Mucosa of descending colon (tissue), 3 donors: ENCODE results near the gene PLXNA2. TPM values are rescaled to one million over a fixed set of nuclear protein-coding genes. Genes with fewer than 3 reads are reported as not detected.

Experiments
- ATAC-seq: fragments of 200-7000 bp; cut with Tn5 transposase; one replicate; pipeline ENCODE4 v1.9.1; 2020; ENCODE audit warnings: mild to moderate bottlenecking, moderate library complexity
- DNase-seq, 3 donors: peaks; one replicate each; pipeline ENCODE4 v3.0.0-alpha.2; 2020
- H3K36me3 ChIP-seq: fragments of 200-600 bp; one replicate; pipeline ENCODE4 v1.8.0; 2021; ENCODE audit warnings: low read depth, mild to moderate bottlenecking
- H3K4me1 ChIP-seq: fragments of 200-600 bp; one replicate; pipeline ENCODE4 v1.8.0; 2021; ENCODE audit warnings: low read depth, mild to moderate bottlenecking
- H3K4me3 ChIP-seq: fragments of 200-600 bp; one replicate; pipeline ENCODE4 v1.8.0; 2021; ENCODE audit warnings: mild to moderate bottlenecking
- H3K9me3 ChIP-seq: fragments of 200-600 bp; one replicate; pipeline ENCODE4 v1.8.0; 2021; ENCODE audit warnings: mild to moderate bottlenecking
- intact Hi-C, 2 donors: fragments of 100-400 bp; cut with DNase I in 1 of 2; cut with micrococcal nuclease in 1 of 2; formaldehyde crosslinking; loops; one replicate each; pipeline versions ENCODE4 v1.11.0 to v1.11.1; 2022; cut with DNase I, micrococcal nuclease
- total RNA-seq, 3 donors: library from RNA; stranded (reverse); fragmentation: NEBNext Ultra II Directional in 2 of 3; extraction: Animal tissue kit (Norgen Biotek cat#: 25700) in 2 of 3; gene quantifications; one replicate each; pipeline versions ENCODE4 v1.2.1 to v1.2.4, GENCODE V29; 2021 to 2023
- TF ChIP-seq, protein P1 (sequence below): fragments of 200-600 bp; IDR thresholded peaks from one replicate; pipeline ENCODE4 v1.8.0; 2022; ENCODE audit warnings: antibody characterized with exemption, mild to moderate bottlenecking
- donor health status: DM: no; HTN: no; CAD: no; lungs with moderate emphysema.
- donor health status: DM: no; HTN: no; CAD: no.
- donor health status: DM: no; HTN: yes; CAD: no.

The PLXNA2 gene
- total RNA-seq, 3 donors from 2014 or later, result 65.5 to 127 (median 70.6) TPM

- no peaks in the 10 kb centered on the region for H3K9me3 ChIP-seq
- DNase-seq (no peak), ATAC-seq (no peak)
- H3K4me1 ChIP-seq, result no peaks in the 10 kb centered on the region
- peaks cover 5% of the 10 kb centered on the region for H3K36me3 ChIP-seq
- H3K4me3 ChIP-seq, result no peak overlapping the region
- intact Hi-C loops, result no loop called here
- TF ChIP-seq, protein P1, sequence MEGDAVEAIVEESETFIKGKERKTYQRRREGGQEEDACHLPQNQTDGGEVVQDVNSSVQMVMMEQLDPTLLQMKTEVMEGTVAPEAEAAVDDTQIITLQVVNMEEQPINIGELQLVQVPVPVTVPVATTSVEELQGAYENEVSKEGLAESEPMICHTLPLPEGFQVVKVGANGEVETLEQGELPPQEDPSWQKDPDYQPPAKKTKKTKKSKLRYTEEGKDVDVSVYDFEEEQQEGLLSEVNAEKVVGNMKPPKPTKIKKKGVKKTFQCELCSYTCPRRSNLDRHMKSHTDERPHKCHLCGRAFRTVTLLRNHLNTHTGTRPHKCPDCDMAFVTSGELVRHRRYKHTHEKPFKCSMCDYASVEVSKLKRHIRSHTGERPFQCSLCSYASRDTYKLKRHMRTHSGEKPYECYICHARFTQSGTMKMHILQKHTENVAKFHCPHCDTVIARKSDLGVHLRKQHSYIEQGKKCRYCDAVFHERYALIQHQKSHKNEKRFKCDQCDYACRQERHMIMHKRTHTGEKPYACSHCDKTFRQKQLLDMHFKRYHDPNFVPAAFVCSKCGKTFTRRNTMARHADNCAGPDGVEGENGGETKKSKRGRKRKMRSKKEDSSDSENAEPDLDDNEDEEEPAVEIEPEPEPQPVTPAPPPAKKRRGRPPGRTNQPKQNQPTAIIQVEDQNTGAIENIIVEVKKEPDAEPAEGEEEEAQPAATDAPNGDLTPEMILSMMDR, result no peak
Measured at GRCh38 chr1:208071435-208072031, 172.7 kb downstream of the PLXNA2 start.

DNA sequence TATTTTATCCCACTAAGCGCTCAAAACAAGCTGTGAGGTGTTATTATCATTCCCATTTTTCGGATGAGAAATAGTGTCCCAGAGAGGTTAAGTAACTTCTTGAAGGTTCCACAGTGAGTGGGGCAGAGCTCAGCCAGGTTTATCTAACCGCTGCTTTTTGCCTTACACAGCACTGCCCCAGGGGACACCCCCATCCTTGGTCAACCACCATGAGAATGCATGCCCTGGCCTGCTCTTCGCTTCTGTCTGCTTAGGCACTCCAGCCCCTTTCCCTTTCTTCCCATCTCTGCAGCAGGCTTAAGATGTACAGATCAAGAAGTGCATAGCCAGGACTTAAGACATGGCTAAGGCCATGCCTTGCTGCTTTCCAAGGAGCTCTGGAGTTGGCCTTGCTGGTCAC lies 174.3 kb downstream of the PLXNA2 start:
- ATAC-seq (no peak), DNase-seq (no peak)
- H3K4me1 ChIP-seq, result no peaks in the 10 kb centered on the region
- intact Hi-C loops, result no loop called here
- no peak overlapping the region for H3K4me3 ChIP-seq
- peaks cover 5% of the 10 kb centered on the region for H3K36me3 ChIP-seq
- TF ChIP-seq, protein P1, result no peak
- H3K9me3 ChIP-seq, result no peaks in the 10 kb centered on the region

DNA sequence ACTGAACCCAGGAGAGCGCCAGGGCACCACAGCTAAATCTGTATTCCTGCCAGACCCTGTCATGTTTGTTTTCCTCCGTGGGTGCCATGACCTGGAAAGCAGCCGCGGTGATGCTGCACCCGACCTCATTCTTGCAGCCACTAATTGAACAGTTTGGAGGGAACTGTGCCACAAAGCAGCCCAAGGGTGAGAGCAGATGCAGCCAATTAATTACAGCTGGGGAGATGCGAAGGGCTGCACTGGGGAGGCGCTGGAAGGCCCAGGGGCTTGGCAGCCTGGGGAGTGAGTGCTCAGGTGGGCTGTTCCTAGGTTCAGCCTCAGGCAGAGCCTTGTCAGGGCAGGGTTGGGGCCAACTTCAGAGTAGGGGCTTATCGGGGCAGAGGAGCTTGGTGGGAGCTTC lies 174.9 kb downstream of the PLXNA2 start:
- H3K36me3 ChIP-seq, result peaks cover 5% of the 10 kb centered on the region
- TF ChIP-seq, protein P1, result no peak
- DNase-seq, result no peak
- no peaks in the 10 kb centered on the region for H3K4me1 ChIP-seq
- intact Hi-C loops, result no loop called here
- ATAC-seq, result no peak
- H3K4me3 ChIP-seq, result no peak overlapping the region
- no peaks in the 10 kb centered on the region for H3K9me3 ChIP-seq

GRCh38 chr1:208068908-208069307 lies 175.3 kb downstream of the PLXNA2 start:
- Histone ChIP-seq H3K9me3 (no peaks in the 10 kb centered on the region), H3K4me1 (no peaks in the 10 kb centered on the region), H3K36me3 (peaks cover 5% of the 10 kb centered on the region), H3K4me3 (no peak overlapping the region)
- DNase-seq (no peak), ATAC-seq (peak; percentile 59)
- intact Hi-C loops, result no loop called here
- TF ChIP-seq, protein P1, result no peak

DNA sequence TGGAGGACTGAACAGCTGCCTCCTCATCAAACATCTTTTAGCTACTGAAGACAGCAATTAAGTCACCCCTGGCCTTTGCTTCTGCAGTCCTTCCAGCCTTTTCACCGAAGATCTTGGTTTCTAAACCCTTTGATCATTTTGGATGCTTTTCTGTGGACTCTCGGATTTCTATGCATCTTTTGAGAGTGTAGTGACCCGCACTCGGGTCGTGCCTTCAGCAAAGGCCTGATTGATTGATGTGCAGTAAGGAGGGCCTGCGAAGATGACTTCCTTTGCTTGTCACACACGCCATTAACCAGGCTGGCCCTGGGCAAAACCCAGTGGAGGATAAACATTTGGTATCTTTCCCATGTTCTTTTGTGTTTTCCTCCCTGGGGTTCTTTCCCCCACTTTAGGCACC lies 175.8 kb downstream of the PLXNA2 start:
- Histone ChIP-seq H3K4me1 (no peaks in the 10 kb centered on the region), H3K36me3 (peaks cover 5% of the 10 kb centered on the region), H3K9me3 (no peaks in the 10 kb centered on the region), H3K4me3 (no peak overlapping the region)
- DNase-seq, result no peak
- intact Hi-C loops, result no loop called here
- TF ChIP-seq, protein P1, result no peak
- no peak for ATAC-seq

GRCh38 chr1:208066583-208066982 lies 177.6 kb downstream of the PLXNA2 start:
- Histone ChIP-seq H3K4me1 (no peaks in the 10 kb centered on the region), H3K4me3 (no peak overlapping the region), H3K9me3 (no peaks in the 10 kb centered on the region), H3K36me3 (no peaks in the 10 kb centered on the region)
- TF ChIP-seq, protein P1, result no peak
- no peak for DNase-seq
- intact Hi-C loops, result no loop called here
- no peak for ATAC-seq
